NOMO-1 treated with DMSO at 0.1 percent for 48 hours (cell line): ENCODE results near the gene ZNF117.
"Not testable (repeated sequence)": the region's sequence is repeated elsewhere in the genome, so short reads cannot be mapped to it uniquely, and the experiment has no call there.

Experiments
- DNase-seq: peaks from one replicate; lab custom pipeline; 2025; ENCODE audit not compliant: unreplicated experiment; lab: John Stamatoyannopoulos, UW

ZNF117 gene

DNA sequence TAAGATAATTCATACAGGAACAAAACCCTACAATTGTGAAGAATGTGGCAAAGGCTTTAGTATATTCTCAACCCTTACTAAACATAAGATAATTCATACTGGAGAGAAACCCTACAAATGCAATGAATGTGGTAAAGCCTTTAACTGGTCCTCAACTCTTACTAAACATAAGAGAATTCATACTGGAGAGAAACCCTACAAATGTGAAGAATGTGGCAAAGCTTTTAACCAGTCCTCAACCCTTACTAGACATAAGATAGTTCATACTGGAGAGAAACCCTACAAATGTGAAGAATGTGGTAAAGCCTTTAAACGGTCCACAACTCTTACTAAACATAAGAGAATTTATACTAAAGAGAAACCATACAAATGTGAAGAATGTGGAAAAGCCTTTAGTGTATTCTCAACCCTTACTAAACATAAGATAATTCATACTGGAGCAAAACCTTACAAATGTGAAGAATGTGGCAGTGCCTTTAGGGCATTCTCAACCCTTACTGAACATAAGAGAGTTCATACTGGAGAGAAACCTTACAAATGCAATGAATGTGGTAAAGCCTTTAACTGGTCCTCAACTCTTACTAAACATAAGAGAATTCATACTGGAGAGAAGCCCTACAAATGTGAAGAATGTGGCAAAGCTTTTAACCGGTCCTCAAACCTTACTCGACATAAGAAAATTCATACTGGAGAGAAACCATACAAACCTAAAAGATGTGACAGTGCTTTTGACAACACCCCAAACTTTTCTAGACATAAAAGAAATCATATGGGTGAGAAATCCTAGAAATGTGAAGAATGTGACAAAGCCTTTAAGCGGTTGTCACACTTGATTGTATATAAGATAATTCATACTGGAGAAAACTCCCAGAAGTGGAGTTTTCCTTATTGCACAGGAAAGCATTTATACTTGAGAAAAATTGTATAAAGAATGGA lies 62.3 kb downstream of the ZNF117 start:
- DNase-seq, result not testable (repeated sequence)
